ENCODE data around the gene VSIG10L.
A peak's percentile ranks its signal among the peaks of the same experiment; 100 is the strongest.

The VSIG10L gene

GRCh38 chr19:51341976-51342580 is at the start of gene VSIG10L:
Gene VSIG10L (minus strand): TSS chr19:51342139. CDS start chr19:51342124, 15 bp downstream.
- no peak for DNase-seq

- no peak for DNase-seq
These were observed 49.2 kb upstream of the VSIG10L start for GRCh38 chr19:51391073-51391611.

- DNase-seq, result no peak
These were observed 47.2 kb upstream of the VSIG10L start for GRCh38 chr19:51389143-51389542.

- no peak for DNase-seq
These were observed 46.0 kb upstream of the VSIG10L start, which contains the start of gene LIM2 for GRCh38 chr19:51387924-51388389. Gene LIM2 (minus strand): TSS chr19:51387974. CDS start chr19:51387443, 531 bp downstream.

- no peak for DNase-seq
These were observed 45.1 kb upstream of the VSIG10L start for GRCh38 chr19:51386882-51387520.

GRCh38 chr19:51382004-51382403 is 40.1 kb upstream of the VSIG10L start:
- no peak for DNase-seq

GRCh38 chr19:51380379-51380778 is 38.4 kb upstream of the VSIG10L start:
- no peak for DNase-seq

GRCh38 chr19:51377422-51377821 is 35.5 kb upstream of the VSIG10L start:
- DNase-seq, result no peak

- DNase-seq, result peak; percentile 82
These were observed 33.7 kb upstream of the VSIG10L start for GRCh38 chr19:51375504-51376221.

- DNase-seq, result peak; percentile 90
These were observed 30.9 kb upstream of the VSIG10L start, which contains the start of gene NKG7 for GRCh38 chr19:51372649-51373504. Gene NKG7 (minus strand): TSS chr19:51372654. CDS start chr19:51372535, 119 bp downstream.

- no peak for DNase-seq
These were observed 30.2 kb upstream of the VSIG10L start for GRCh38 chr19:51372021-51372648.

GRCh38 chr19:51371186-51371690 is 29.3 kb upstream of the VSIG10L start:
- DNase-seq, result no peak

- no peak for DNase-seq
These were observed 28.3 kb upstream of the VSIG10L start for GRCh38 chr19:51370230-51370629.

GRCh38 chr19:51368366-51369282 is 26.7 kb upstream of the VSIG10L start, which contains the start of gene CLDND2:
Gene CLDND2 (minus strand): TSS chr19:51369003. CDS start chr19:51368577, 426 bp downstream.
- peak; percentile 69 for DNase-seq

- peak; percentile 99 for DNase-seq
These were observed 25.8 kb upstream of the VSIG10L start for GRCh38 chr19:51367565-51368365.

GRCh38 chr19:51367255-51367564 is 25.3 kb upstream of the VSIG10L start:
- DNase-seq, result no peak

- DNase-seq, result peak; percentile 97
These were observed 24.7 kb upstream of the VSIG10L start for GRCh38 chr19:51366389-51367254.

GRCh38 chr19:51365965-51366388 is 24.0 kb upstream of the VSIG10L start, which contains the start of gene ETFB:
Gene ETFB (minus strand): TSS chr19:51366388. CDS start chr19:51366326, 62 bp downstream.
- DNase-seq, result no peak
